ENCODE data around the gene SLC5A6.

Gene SLC5A6

DNA sequence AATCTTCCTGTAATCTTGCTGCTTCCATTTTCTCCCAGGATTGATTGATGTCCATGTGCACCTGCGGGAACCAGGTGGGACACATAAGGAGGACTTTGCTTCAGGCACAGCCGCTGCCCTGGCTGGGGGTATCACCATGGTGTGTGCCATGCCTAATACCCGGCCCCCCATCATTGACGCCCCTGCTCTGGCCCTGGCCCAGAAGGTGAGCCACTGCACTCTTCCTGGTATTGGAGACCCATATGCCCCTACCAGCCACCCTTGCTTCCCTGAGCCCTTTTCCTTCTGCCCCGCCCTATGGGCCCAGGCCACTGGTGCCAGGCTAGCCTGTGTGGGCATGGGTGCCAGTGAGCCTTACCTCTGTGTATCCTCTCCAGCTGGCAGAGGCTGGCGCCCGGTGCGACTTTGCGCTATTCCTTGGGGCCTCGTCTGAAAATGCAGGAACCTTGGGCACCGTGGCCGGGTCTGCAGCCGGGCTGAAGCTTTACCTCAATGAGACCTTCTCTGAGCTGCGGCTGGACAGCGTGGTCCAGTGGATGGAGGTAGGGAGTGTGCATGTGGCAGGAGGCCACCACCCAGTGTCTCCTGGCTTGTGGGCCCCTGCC lies 25.4 kb upstream of the SLC5A6 start:
- no peak for DNase-seq (ENCODE audit: low read depth in 2 of 2, low spot score in 1 of 2)

DNA sequence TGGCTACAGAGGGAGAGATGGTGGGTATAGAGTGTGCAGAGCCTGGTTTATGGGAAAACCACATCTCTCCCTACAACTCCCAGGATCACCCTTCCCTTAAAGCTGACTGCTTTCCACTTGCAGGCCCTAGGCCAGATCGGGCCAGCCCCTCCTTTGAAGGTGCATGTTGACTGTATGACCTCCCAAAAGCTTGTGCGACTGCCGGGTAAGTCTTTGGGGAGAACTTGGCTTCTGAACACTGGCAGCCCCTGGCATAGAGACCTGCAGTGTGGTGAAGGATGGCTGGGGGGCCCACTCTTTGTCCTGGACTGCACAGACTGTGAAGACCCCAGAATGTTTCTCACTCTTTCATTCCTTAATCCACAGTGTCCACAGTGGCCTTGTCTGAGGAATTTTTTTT lies 24.6 kb upstream of the SLC5A6 start:
- no peak for DNase-seq (ENCODE audit: low read depth in 2 of 2, low spot score in 1 of 2)

DNA sequence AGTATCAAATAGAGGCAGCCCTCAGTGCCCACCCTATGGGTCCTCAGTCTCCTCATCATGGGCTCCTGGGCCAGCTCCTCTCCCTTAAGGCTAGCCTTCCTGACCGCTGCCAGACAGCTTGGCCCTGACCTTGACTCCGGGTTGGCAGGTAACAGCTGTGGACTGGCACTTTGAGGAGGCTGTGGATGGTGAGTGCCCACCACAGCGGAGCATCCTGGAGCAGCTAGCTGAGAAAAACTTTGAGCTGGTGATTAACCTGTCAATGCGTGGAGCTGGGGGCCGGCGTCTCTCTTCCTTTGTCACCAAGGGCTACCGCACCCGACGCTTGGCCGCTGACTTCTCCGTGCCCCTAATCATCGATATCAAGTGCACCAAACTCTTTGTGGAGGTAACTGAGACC lies 24.1 kb upstream of the SLC5A6 start:
- DNase-seq (ENCODE audit: low read depth in 2 of 2, low spot score in 1 of 2): no peak

GRCh38 chr2:27233341-27233740 lies 21.3 kb upstream of the SLC5A6 start:
- DNase-seq (ENCODE audit: low read depth in 2 of 2, low spot score in 1 of 2): no peak

GRCh38 chr2:27231921-27232320 lies 19.9 kb upstream of the SLC5A6 start:
- DNase-seq (ENCODE audit: low read depth in 2 of 2, low spot score in 1 of 2): no peak

DNA sequence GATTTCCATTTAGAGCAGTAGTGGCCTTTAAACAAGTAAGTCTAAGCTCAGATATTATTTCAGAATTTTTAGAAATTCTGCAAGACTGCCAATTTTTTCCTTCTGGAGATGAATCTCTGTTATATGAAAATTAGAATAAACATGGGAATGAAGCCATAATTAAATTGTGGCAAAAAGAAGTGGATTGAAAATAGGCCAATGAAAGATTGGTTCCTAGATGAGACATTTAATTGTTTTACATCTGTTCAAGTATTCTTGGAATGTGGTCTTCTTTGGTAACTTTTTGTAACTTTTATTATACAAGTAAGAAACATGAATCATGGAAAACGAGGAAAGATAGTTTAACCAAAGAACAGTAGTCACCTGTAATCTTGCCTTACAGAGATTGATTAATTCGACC lies 15.4 kb upstream of the SLC5A6 start:
- no peak for DNase-seq (ENCODE audit: low read depth in 2 of 2, low spot score in 1 of 2)

- DNase-seq (ENCODE audit: low read depth in 2 of 2, low spot score in 1 of 2): no peak
Observed at GRCh38 chr2:27225526-27225925, 13.5 kb upstream of the SLC5A6 start.

GRCh38 chr2:27223416-27223815 lies 11.3 kb upstream of the SLC5A6 start:
- no peak for DNase-seq (ENCODE audit: low read depth in 2 of 2, low spot score in 1 of 2)

- DNase-seq (ENCODE audit: low read depth in 2 of 2, low spot score in 1 of 2): no peak
Observed at GRCh38 chr2:27222407-27222806, 10.3 kb upstream of the SLC5A6 start.

- no peak for DNase-seq (ENCODE audit: low read depth in 2 of 2, low spot score in 1 of 2)
Observed at GRCh38 chr2:27221166-27221565, 9.1 kb upstream of the SLC5A6 start.

GRCh38 chr2:27220091-27220490 lies 8.0 kb upstream of the SLC5A6 start:
- no peak for DNase-seq (ENCODE audit: low read depth in 2 of 2, low spot score in 1 of 2)

DNA sequence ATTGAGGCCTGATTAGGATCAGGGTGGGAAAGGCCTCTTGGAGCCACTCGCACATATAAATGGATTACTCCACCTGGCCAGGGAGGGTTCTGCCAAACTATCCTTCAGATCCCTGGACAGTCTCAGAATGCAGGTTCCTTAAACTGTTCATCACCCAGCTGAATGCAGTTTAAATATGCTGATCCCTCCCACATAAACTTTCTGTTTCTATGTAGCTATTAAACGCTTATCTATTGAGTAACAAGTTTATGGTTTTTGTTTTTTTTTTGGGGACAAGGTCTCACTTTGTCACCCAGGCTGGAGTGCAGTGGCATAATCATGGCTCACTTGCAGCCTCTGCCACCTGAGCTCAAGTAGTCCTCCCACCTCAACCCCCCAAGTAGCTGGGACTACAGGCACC lies 7.0 kb upstream of the SLC5A6 start:
- no peak for DNase-seq (ENCODE audit: low read depth in 2 of 2, low spot score in 1 of 2)

DNA sequence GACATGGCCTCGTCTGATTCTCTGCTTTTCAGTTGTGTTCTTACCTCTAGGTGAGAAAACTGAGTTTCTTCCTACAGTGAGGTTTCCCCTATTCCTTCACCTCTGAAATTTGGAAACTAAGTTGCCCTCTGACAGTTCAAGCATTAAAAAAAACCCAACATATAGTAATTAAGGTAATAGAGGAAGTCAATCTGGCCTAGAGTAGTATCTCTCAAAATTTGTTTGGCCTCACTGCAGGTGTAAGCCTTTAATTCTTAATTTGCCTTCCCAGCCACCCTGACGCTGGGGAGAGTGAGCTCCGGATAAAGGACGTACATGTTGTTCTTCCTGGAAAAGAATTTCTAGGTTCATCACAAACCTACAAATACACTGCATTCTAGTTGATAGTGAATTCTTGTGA lies 6.5 kb upstream of the SLC5A6 start:
- no peak for DNase-seq (ENCODE audit: low read depth in 2 of 2, low spot score in 1 of 2)

DNA sequence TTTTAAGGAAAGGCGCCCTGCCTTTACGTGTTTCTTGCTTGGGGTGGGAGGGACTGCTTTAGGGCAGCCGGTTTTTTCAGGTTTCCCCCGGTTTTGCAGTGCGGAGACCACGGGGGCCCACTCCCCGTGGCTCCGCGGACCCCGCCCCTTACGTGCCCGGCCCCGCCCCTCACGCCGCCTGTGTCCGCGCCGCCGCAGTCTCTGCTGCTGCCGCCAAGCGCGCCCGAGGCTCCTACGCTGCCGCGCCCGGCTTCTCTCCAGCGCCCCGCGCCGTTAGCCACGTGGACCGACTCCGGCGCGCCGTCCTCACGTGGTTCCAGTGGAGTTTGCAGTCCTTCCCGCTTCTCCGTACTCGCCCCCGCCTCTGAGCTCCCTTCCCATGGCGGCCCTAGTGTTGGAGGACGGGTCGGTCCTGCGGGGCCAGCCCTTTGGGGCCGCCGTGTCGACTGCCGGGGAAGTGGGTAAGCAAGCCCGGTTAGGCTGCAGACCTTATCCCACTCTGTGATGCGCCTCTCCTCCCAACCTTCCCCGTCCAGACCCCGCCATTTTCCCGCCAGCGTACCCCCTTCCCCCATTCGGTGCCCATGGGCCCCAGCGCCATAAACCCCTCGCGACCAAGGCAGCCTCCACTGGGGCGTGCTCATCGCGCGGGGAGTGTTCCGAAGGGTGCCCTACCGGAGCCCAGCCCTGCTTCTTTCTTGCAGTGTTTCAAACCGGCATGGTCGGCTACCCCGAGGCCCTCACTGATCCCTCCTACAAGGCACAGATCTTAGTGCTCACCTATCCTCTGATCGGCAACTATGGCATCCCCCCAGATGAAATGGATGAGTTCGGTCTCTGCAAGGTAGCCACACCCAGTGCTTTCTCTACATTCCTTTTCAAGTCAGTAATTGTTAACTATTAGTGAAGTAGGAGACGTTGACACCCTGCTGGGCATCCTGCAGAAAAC lies 5.4 kb upstream of the SLC5A6 start, which contains the start of gene CAD:
TSS of gene CAD (plus strand) at position 197 of the 949 bp plus-strand sequence. CDS start at position 380, 183 bp downstream.
- DNase-seq (ENCODE audit: low read depth in 2 of 2, low spot score in 1 of 2): peak; percentile 74 to 76

GRCh38 chr2:27216416-27217137 lies 4.5 kb upstream of the SLC5A6 start:
- no peak for DNase-seq (ENCODE audit: low read depth in 2 of 2, low spot score in 1 of 2)

DNA sequence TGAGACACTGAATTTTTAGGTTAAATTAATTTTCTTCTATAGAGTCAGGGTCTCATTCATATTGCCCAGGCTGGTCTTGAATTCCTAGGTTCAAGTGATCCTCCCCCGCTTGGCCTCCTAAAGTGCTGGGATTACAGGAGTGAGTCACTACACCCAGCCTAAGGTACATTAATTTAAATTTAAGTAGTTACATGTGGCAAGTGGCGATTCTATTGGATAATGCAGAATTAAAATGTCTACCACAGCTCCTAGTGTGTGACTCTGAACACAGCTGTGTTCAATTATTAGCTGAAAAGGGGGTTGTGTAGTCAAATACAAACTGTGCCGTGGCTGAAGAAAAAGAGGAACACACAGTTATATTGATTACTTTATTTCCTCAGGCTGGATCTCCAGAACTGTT lies 2.9 kb upstream of the SLC5A6 start:
- DNase-seq (ENCODE audit: low read depth in 2 of 2, low spot score in 1 of 2): no peak

DNA sequence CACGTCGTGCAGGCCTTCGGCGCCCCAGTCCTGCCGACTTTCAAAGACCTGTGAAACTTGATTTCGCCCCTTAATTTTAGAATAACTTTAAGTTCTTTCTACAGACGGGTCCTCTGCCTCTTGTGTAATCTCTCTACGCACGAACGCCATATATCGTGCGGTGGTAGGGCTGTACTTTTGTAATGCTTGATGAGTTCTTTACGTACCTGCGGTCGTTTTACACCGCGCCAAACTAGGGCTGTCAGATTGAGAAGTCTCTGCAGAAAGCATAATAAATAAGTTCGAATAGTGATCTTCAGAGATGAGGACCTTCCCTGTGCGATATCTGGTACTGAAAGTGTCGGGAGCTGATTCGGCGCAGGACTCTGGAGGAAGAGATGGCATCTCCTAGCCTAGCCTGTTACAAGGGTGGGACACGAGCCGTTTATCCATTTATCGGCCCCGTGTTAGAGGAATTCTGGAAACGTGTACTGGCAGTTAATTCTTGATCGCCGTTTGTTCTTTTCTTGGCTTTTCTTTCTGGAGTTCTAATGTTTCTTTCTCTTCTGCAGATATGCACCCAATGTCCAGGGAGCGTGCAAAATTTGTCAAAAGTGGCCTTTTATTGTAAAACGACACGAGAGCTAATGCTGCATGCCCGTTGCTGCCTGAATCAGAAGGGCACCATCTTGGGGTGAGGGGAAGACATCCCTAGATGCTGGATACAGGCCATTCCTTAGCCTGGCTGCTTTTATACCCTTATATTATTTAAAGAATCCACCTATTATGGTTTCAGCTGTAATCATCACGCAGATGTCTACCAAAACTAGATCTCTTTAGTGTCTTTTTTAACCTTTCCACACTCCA lies 781 bp upstream of the SLC5A6 start:
- no peak for DNase-seq (ENCODE audit: low read depth in 2 of 2, low spot score in 1 of 2)

GRCh38 chr2:27211241-27211942 lies 676 bp downstream of the SLC5A6 start:
- no peak for DNase-seq (ENCODE audit: low read depth in 2 of 2, low spot score in 1 of 2)

GRCh38 chr2:27209621-27210401 lies 2.3 kb downstream of the SLC5A6 start:
- no peak for DNase-seq (ENCODE audit: low read depth in 2 of 2, low spot score in 1 of 2)

Data from stimulated activated CD8-positive, alpha-beta memory T cell treated with anti-CD3 and anti-CD28 coated beads, Interleukin-4, amount 100 ng/mL, for 4 hours (primary cell).